Measurements from ENCODE around the gene DOLPP1. TPM values are rescaled to one million over a fixed set of nuclear protein-coding genes. Genes with fewer than 3 reads are reported as not detected.
"Not testable (repeated sequence)": the region's sequence is repeated elsewhere in the genome, so short reads cannot be mapped to it uniquely, and the experiment has no call there.

The DOLPP1 gene
- total and polyA plus RNA-seq, 2 experiments from 2014 or later = 19.0 to 19.3 TPM

DNA sequence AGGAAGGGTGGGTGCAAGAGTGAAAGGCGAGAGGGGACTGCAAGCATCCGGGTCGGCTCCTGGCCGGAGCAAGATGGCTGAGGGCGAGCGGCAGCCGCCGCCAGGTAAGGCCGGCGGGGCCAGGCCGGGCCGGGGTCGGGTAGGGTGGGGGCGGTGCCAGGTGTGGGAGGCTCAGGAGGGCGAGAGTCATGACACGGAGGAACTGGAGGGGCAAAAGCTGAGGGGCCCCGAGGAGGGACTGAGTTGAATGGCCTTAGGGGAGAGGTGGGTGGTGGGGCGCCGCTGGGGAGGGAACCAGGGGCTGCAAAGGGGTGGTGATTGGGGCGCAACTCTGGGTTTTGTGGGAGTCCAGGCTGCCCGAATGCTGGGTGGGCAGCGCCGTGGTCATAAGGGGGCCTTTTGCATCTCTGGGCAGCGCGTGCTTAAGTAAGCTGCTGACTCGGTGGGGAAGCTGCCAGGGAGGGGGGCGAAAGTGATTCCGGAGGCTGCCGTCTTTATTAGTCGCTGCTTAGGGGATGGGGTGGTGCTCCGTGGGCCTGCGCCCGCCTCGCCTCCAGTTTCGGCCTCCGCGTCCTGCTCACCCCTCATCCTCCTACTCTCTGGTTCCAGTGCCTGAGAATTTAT, 30.7 kb downstream of the DOLPP1 start:
- peak overlapping the region; percentile 88 for H3K4me3 ChIP-seq
- H3K27ac ChIP-seq = peak overlapping the region; percentile 92
- no peaks in the 10 kb centered on the region for H3K9me3 ChIP-seq (ENCODE audit: low read depth)
- DNase-seq (ENCODE audit: low read depth in 1 of 2, low spot score in 1 of 2) = peak; percentile 38 to 56
- no peaks in the 10 kb centered on the region for H3K27me3 ChIP-seq
- TF ChIP-seq, protein P1, sequence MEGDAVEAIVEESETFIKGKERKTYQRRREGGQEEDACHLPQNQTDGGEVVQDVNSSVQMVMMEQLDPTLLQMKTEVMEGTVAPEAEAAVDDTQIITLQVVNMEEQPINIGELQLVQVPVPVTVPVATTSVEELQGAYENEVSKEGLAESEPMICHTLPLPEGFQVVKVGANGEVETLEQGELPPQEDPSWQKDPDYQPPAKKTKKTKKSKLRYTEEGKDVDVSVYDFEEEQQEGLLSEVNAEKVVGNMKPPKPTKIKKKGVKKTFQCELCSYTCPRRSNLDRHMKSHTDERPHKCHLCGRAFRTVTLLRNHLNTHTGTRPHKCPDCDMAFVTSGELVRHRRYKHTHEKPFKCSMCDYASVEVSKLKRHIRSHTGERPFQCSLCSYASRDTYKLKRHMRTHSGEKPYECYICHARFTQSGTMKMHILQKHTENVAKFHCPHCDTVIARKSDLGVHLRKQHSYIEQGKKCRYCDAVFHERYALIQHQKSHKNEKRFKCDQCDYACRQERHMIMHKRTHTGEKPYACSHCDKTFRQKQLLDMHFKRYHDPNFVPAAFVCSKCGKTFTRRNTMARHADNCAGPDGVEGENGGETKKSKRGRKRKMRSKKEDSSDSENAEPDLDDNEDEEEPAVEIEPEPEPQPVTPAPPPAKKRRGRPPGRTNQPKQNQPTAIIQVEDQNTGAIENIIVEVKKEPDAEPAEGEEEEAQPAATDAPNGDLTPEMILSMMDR (IDR thresholded peaks at IDR 0.05; ENCODE audit: low read depth, low read length) = no peak
- no peaks in the 10 kb centered on the region for H3K4me1 ChIP-seq (ENCODE audit: low read depth)
- H3K36me3 ChIP-seq = no peaks in the 10 kb centered on the region

DNA sequence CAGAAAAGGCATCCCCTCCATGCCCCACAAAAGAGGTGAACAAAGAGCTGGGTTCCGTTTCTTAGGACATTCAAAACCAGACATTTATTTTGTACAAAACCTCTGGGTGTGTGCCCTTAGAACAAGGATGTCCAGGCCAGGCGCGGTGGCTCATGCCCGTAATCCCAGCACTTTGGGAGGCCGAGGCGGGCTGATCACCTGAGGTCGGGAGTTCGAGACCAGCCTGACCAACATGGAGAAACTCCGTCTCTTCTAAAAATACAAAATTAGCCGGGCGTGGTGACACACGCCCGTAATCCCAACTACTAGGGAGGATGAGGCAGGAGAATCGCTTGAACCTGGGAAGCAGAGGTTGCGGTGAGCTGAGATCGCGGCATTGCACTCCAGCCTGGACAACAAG, 31.6 kb downstream of the DOLPP1 start:
- not testable (repeated sequence) for DNase-seq (ENCODE audit: low read depth in 1 of 2, low spot score in 1 of 2); H3K4me1 ChIP-seq (ENCODE audit: low read depth); H3K9me3 ChIP-seq (ENCODE audit: low read depth); H3K36me3 ChIP-seq; H3K27me3 ChIP-seq
- H3K4me3 ChIP-seq = peak overlapping the region; percentile 88
- H3K27ac ChIP-seq = peak overlapping the region; percentile 92

DNA sequence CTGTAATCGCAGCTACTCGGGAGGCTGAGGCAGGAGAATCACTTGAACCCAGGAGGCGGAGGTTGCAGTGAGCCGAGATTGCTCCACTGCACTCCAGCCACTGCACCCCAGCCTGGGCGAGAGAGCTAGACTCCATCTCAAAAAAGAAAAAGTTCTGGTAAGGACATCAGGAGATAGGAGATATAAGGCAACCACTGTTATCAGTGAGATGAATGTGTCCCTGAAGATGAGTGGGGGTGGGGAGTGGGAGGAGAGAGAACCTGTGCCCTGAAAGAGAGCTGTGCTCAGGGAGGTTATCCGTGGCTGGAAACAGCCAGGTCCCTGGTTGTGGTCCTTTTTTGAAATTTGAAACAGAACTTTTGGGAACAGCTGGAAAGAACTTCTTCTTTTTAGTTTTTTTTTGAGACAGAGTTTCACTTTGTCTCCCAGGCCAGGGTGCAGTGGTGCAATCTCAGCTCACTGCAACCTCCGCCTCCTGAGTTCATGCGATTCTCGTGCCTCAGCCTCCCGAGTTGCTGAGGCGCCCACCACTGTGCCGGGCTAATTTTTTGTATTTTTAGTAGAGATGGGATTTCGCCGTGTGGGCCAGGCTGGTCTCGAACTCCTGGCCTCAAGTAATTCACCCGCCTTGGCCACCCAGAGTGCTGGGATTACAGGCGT, 32.9 kb downstream of the DOLPP1 start:
- H3K27me3 ChIP-seq = no peaks in the 10 kb centered on the region
- no peaks in the 10 kb centered on the region for H3K9me3 ChIP-seq (ENCODE audit: low read depth)
- TF ChIP-seq, protein P1 (IDR thresholded peaks at IDR 0.05; ENCODE audit: low read depth, low read length) = no peak
- H3K36me3 ChIP-seq = no peaks in the 10 kb centered on the region
- H3K4me3 ChIP-seq = no peak overlapping the region
- no peaks in the 10 kb centered on the region for H3K4me1 ChIP-seq (ENCODE audit: low read depth)
- H3K27ac ChIP-seq = no peak overlapping the region
- no peak for DNase-seq (ENCODE audit: low read depth in 1 of 2, low spot score in 1 of 2)

DNA sequence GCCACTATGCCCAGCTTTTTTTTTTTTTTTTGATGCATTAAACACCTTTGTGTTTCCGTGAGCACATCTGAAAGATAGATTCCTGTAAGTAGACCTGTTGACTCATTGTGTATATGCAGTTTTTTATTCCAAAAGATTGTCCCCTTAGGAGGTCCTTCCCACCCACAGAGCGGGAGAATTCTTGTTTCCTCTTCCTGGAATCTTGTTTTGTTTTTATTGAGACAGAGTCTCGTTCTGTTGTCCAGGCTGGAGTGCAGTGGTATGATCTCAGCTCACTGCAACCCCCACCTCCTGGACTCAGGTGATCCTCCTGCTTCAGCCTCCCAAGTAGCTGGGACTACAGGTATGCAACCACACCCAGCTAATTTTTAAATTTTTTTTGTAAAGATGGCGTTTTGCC, 37.9 kb downstream of the DOLPP1 start:
- Histone ChIP-seq H3K9me3 (ENCODE audit: low read depth) (no peaks in the 10 kb centered on the region), H3K27me3 (no peaks in the 10 kb centered on the region), H3K4me1 (ENCODE audit: low read depth) (no peaks in the 10 kb centered on the region), H3K36me3 (peaks cover 2% of the 10 kb centered on the region), H3K27ac (no peak overlapping the region), H3K4me3 (no peak overlapping the region)
- TF ChIP-seq, protein P1 (IDR thresholded peaks at IDR 0.05; ENCODE audit: low read depth, low read length) = no peak
- no peak for DNase-seq (ENCODE audit: low read depth in 1 of 2, low spot score in 1 of 2)

DNA sequence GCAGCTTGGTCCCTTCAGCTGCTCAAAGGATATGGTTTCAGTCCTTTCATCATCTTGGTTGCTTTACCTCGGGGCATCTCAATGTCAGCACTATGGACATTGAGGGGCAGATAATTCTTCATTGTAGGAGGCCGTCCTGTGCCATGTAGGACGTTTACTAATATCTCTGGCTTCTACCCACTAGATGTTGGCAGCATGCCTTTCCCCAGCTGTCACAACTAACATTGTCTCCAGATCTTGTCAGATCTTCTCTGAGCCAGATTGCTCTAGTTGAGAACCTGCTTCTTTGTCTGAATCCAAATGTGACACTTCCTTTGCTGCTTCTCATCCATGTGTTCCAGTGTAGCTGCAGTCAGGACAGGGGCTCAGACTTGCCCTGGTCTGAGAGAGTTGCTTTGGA, 40.6 kb downstream of the DOLPP1 start:
- Histone ChIP-seq H3K9me3 (ENCODE audit: low read depth) (no peaks in the 10 kb centered on the region), H3K27ac (no peak overlapping the region), H3K4me3 (no peak overlapping the region), H3K36me3 (peaks cover 2% of the 10 kb centered on the region), H3K4me1 (ENCODE audit: low read depth) (no peaks in the 10 kb centered on the region), H3K27me3 (no peaks in the 10 kb centered on the region)
- DNase-seq (ENCODE audit: low read depth in 1 of 2, low spot score in 1 of 2) = peak in 1 of 2 donors; percentile 41
- TF ChIP-seq, protein P1 (IDR thresholded peaks at IDR 0.05; ENCODE audit: low read depth, low read length) = no peak

DNA sequence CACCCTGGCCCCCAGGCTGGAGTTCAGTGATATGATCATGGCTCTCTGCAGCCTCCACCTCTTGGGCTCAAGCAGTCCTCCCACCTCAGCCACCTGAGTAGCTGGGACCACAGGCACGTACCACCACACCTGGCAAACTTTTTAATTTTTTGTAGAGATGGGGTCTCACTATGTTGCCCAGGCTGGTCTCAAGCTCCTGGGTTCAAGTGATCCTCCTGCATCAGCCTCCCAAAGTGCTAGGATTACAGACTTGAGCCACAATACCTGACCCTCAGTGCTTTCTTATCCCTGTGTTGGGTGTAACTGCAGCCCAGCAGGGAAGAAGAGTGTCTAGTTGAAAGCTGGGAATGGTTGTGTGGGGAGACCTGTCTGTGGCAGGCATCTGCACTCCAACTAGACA, 41.2 kb downstream of the DOLPP1 start:
- Histone ChIP-seq H3K27ac (no peak overlapping the region), H3K27me3 (no peaks in the 10 kb centered on the region), H3K36me3 (peaks cover 2% of the 10 kb centered on the region), H3K4me3 (no peak overlapping the region), H3K9me3 (ENCODE audit: low read depth) (no peaks in the 10 kb centered on the region), H3K4me1 (ENCODE audit: low read depth) (peaks cover 4% of the 10 kb centered on the region)
- no peak for DNase-seq (ENCODE audit: low read depth in 1 of 2, low spot score in 1 of 2)
- TF ChIP-seq, protein P1 (IDR thresholded peaks at IDR 0.05; ENCODE audit: low read depth, low read length) = no peak

DNA sequence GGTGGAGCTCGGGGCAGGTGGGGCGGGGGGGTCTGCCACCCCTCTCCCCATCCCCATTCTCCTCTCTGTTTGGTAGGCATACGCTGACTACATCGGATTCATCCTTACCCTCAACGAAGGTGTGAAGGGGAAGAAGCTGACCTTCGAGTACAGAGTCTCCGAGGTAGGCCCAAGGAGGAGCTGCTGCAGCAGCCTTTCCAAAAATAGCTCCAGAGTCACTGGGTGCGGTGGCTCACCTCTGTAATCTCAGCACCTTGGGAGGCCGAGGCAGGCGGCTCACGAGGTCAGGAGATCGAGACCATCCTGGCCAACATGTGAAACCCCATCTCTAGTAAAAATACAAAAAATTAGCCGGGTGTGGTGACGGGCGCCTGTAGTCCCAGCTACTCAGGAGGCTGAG, 42.1 kb downstream of the DOLPP1 start:
- H3K27ac ChIP-seq; H3K9me3 ChIP-seq (ENCODE audit: low read depth); H3K36me3 ChIP-seq; H3K27me3 ChIP-seq; DNase-seq (ENCODE audit: low read depth in 1 of 2, low spot score in 1 of 2); H3K4me1 ChIP-seq (ENCODE audit: low read depth); H3K4me3 ChIP-seq: not testable (repeated sequence)
